Islet of Langerhans (tissue), 1 donor: ENCODE results near the gene NOX3.

Experiments
- FAIRE-seq: peaks from one replicate; lab custom pipeline; 2011; peaks lifted over from hg19 to GRCh38; lab: Jason Lieb, UNC

Gene NOX3

GRCh38 chr6:155399745-155400653 is 55.6 kb downstream of the NOX3 start:
- FAIRE-seq = no peak

- no peak for FAIRE-seq
Measured at GRCh38 chr6:155399062-155399744, 56.4 kb downstream of the NOX3 start.

- FAIRE-seq = no peak
Measured at GRCh38 chr6:155398701-155399061, 57.0 kb downstream of the NOX3 start.

GRCh38 chr6:155398221-155398620 is 57.4 kb downstream of the NOX3 start:
- FAIRE-seq = no peak

GRCh38 chr6:155397172-155397705 is 58.4 kb downstream of the NOX3 start:
- no peak for FAIRE-seq

GRCh38 chr6:155396605-155397004 is 59.0 kb downstream of the NOX3 start:
- FAIRE-seq = no peak

GRCh38 chr6:155395339-155395738 is 60.3 kb downstream of the NOX3 start:
- no peak for FAIRE-seq

- FAIRE-seq = no peak
Measured at GRCh38 chr6:155389130-155389529, 66.5 kb downstream of the NOX3 start.

- no peak for FAIRE-seq
Measured at GRCh38 chr6:155388591-155388990, 67.0 kb downstream of the NOX3 start.

GRCh38 chr6:155387481-155387880 is 68.2 kb downstream of the NOX3 start:
- no peak for FAIRE-seq

GRCh38 chr6:155384321-155384952 is 71.2 kb downstream of the NOX3 start:
- no peak for FAIRE-seq

- no peak for FAIRE-seq
Measured at GRCh38 chr6:155383913-155384312, 71.7 kb downstream of the NOX3 start.

- FAIRE-seq = no peak
Measured at GRCh38 chr6:155382338-155382685, 73.3 kb downstream of the NOX3 start.

GRCh38 chr6:155381673-155382337 is 73.8 kb downstream of the NOX3 start:
- FAIRE-seq = no peak

- FAIRE-seq = no peak
Measured at GRCh38 chr6:155380666-155381332, 74.8 kb downstream of the NOX3 start.

GRCh38 chr6:155378724-155379123 is 76.9 kb downstream of the NOX3 start:
- FAIRE-seq = no peak

- FAIRE-seq = no peak
Measured at GRCh38 chr6:155378276-155378675, 77.4 kb downstream of the NOX3 start.

GRCh38 chr6:155377061-155377460 is 78.6 kb downstream of the NOX3 start:
- no peak for FAIRE-seq

GRCh38 chr6:155375801-155376200 is 79.8 kb downstream of the NOX3 start:
- no peak for FAIRE-seq

GRCh38 chr6:155374681-155375080 is 81.0 kb downstream of the NOX3 start:
- FAIRE-seq = no peak

GRCh38 chr6:155373276-155373675 is 82.4 kb downstream of the NOX3 start:
- no peak for FAIRE-seq

GRCh38 chr6:155372256-155372655 is 83.4 kb downstream of the NOX3 start:
- no peak for FAIRE-seq
